ENCODE data around the gene FAM193B.
A peak's percentile ranks its signal among the peaks of the same experiment; 100 is the strongest.
"Not testable (repeated sequence)": the region's sequence is repeated elsewhere in the genome, so short reads cannot be mapped to it uniquely, and the experiment has no call there.

The FAM193B gene

DNA sequence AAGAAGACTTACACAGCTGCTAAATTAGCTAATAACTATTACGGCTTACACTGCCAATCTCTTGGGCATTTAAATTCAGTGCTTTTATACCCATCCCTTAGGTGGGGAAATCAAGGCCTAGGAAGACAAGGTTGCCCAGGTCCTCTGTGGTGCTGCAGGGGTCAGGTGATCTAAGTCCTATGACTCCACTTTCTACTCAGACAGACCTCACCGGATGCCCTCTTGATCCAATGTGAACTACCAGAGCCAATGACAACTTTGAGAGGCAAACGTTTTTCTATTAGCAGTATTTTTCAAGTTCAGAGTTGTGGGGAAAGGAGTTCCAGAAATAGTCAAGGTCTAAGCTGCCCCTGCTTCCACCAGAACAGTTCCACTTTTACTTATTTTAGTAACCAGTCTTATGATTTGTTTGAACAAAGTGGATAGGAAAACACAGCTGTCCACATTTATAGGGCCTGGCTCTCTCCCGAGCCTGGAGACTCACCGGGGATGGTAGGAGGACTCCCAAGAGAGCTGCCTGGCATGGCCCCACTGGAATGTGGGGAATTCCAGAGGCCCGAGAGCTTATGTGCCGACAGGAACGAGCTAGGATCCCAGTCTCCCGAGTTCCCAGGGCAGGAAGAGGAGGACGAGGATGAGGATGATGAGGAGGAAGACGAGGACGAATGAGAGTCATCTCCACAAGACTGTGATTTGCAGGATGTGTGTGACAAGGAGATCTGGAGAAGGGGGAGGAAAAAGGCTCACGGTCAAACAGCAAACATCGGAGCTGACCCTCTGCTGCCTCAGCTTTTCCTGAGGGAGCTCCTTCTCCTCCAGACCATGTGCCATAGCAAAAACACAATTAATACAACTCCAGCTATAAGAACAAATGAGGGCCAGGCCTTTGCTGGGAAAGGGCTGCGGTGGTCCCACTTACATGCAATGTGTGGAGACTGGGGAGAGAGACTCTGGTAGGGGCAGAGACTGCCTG is 16.7 kb downstream of the FAM193B start:
- no peak for DNase-seq (ENCODE audit: low read depth)

DNA sequence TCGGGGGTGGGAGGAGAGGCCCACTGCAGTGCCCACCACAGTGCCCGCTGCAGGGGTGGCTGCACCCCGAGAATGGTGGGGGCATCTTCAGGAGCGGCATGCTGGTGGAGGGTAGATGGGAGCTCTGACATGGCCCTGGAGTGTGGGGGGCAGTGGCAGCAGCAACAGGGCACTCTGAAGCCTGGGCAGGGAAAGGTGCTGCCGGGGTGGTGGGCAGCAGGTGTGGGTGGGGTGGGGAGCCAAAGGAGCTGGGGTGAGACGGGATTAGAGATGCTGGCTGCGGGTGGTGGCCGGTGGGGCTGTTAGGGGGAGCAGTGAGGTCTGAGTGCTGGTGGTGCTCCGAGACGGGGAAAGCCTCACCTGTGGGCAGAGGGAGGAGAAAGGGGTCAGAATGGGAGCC is 18.0 kb downstream of the FAM193B start:
- DNase-seq (ENCODE audit: low read depth) = no peak

- DNase-seq (ENCODE audit: low read depth) = no peak
Measured at GRCh38 chr5:177535125-177535524, 19.2 kb downstream of the FAM193B start.

- DNase-seq (ENCODE audit: low read depth) = not testable (repeated sequence)
Measured at GRCh38 chr5:177534433-177534832, 19.9 kb downstream of the FAM193B start.

- no peak for DNase-seq (ENCODE audit: low read depth)
Measured at GRCh38 chr5:177531209-177531940, 23.0 kb downstream of the FAM193B start.

- DNase-seq (ENCODE audit: low read depth) = no peak
Measured at GRCh38 chr5:177530638-177531037, 23.7 kb downstream of the FAM193B start.

DNA sequence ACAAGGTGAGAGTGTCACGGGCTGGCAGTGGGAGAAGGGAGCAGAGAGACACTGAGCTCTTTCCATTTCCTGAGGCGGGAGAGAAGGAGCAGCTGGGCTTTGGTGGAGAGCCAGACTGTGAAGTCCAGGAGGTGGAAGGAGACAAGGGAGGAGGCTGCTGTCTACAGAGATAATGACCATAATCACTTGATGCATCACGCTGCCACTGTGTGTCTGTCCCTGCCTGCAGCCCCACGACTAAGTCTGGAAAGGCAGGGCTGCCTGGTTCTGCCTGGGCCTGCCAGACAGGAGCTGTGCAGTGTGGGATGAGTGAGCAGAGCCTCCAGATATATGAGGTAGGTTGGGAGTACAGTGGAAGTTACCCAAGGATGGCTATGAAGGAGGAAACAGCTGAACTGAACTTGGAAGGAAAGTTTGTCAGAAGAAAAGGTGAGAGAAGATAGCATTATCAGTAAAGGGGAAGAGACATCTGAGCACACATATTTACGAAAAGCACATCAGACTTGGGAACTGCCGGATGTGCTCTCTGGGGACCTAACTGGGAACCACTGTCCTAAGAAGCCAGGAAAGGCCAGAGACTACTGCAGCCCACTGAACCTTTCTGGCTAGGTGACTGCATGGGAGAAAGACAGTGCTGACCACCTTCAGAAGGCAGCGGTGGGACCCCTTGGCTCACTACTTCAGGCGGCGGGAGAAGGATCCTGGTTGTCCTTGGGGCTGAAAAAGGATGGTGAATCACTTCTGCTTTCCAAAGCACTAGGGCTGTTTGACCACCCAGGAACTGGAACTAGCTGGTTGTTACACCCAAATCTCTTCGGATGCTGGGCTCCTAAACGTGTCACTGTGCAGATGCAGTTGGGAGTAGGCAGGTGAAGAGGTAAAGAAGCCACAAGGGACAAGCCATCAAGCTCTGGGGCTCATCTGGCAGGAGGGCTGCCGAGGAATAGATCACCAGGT is 24.8 kb downstream of the FAM193B start:
- no peak for DNase-seq (ENCODE audit: low read depth)

GRCh38 chr5:177528631-177529030 is 25.7 kb downstream of the FAM193B start:
- no peak for DNase-seq (ENCODE audit: low read depth)

- no peak for DNase-seq (ENCODE audit: low read depth)
Measured at GRCh38 chr5:177527595-177527994, 26.8 kb downstream of the FAM193B start.

DNA sequence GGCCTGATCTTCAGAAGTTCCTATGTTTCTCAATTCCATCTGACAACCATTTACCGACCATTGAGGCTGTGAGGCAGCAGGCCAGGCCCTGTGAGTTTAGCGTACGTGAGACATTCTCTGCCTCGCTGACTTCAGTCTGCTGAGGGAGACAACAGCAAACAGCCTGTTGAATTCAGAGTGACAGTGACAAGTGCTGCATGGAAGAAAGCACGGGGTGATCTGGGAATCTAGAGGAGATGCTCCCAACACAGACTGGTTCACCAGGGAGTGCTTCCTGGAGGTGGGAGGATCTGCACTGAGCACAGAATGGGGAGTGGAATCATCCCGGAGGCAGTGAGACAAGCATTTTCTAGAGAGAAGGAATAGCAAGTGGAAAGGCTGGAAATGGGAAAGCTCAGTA is 27.6 kb downstream of the FAM193B start:
- DNase-seq (ENCODE audit: low read depth) = no peak

- no peak for DNase-seq (ENCODE audit: low read depth)
Measured at GRCh38 chr5:177526191-177526590, 28.2 kb downstream of the FAM193B start.

DNA sequence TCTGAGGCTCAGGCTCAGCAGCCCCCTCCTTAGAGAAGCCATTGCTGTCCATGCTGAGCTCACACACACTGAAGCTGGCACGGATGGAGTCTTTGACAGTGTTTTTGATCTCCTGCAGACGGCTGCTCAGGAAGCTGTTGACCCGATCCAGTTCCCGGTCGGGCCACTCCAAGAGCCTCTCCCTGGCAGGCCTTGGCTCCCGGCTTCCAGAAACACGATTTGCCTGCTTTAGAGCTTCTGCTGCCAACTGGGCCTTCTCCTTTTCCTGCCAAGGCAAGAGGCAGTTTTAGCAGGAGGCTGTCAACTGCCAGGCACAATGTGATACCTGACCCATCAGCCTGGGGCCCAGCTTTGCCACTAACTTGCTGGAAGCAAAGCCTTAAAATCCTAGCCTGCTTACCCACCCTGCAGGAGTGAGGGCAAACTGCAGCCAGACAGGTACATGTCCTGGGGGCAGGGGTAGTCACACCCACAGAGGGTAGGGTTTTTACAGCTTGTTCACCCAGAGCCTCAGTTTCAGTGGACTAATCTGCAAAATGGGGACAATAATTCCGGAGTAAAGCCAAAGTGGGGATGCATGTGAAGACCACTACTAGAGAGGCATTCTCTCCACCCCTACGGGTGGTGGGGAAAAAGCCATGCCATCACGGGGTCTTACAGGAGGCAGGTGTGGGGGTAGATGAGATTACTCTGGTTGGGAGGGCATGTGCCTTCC is 29.3 kb downstream of the FAM193B start:
- no peak for DNase-seq (ENCODE audit: low read depth)

GRCh38 chr5:177524539-177524900 is 29.8 kb downstream of the FAM193B start:
- DNase-seq (ENCODE audit: low read depth) = no peak

DNA sequence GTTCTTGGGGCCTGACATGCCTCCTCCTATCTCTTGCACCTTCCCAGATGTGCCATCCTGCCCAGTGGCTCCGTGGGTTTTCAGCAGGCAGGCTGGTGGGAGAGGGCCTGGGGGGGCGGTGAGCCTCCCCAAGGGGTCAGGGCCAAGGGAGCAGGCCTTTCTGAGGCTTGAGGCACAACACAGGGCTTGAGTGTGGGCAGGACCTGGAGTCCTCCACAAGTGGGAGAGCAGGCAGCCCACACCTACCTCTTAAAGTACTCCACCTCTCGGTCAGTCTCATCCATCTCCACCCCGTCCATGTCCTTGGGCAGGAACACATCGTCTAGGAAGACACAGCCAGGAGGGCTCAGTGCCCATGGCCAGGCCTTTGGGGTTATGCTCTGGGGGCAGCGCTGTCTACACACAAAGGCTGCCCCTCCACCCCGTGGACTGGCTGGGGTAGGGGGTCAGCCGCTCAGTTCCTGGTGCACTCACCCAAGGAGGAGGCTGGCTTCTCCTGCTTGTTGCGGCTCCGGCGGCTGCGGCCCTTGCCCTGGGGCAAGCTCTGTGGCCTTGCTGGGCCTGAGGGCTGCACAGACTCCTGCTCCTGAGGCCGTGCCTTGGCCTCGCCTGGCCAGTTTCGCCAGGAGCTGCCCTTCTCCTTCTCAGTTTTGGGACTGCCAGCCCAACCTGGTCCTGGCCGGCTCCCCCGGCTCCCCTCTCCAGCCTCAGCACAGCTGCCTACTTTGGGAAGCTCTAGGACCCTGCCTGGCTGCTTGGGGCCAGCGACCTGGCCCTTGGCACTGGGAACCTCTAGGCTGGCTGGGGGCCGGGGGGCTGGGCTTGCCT is 30.4 kb downstream of the FAM193B start:
- no peak for DNase-seq (ENCODE audit: low read depth)

- no peak for DNase-seq (ENCODE audit: low read depth)
Measured at GRCh38 chr5:177520916-177521513, 33.3 kb downstream of the FAM193B start.

GRCh38 chr5:177520271-177520670 is 34.1 kb downstream of the FAM193B start:
- DNase-seq (ENCODE audit: low read depth) = no peak

- no peak for DNase-seq (ENCODE audit: low read depth)
Measured at GRCh38 chr5:177519463-177520235, 34.7 kb downstream of the FAM193B start.

- peak; percentile 94 for DNase-seq (ENCODE audit: low read depth)
Measured at GRCh38 chr5:177516601-177517568, 37.5 kb downstream of the FAM193B start, which contains the start of gene DDX41. Gene DDX41, minus strand, starts transcription at chr5:177516961. Its CDS starts 16 bp downstream, at chr5:177516945.
